Osteoblast (primary cell): ENCODE results near the gene PTPRN2. TPM values are rescaled to one million over a fixed set of nuclear protein-coding genes. Genes with fewer than 3 reads are reported as not detected.
"Not testable (repeated sequence)": the region's sequence is repeated elsewhere in the genome, so short reads cannot be mapped to it uniquely, and the experiment has no call there.

Source experiments
- DNase-seq: peaks from one replicate; pipeline ENCODE4 v3.0.0; 2011; ENCODE audit warnings: low spot score, mixed read lengths; ENCODE audit not compliant: insufficient read length; ENCODE audit errors: missing footprints
- H2AFZ ChIP-seq: 2 replicates; pipeline ENCODE4 v1.6.0; 2011; ENCODE audit warnings: mild to moderate bottlenecking, low read length
- H3K27ac ChIP-seq: 2 replicates; pipeline ENCODE4 v1.5.1; 2011; ENCODE audit warnings: mild to moderate bottlenecking, low read depth, low read length, moderate library complexity
- H3K27me3 ChIP-seq: 2 replicates; pipeline ENCODE4 v1.6.0; 2012; ENCODE audit warnings: mild to moderate bottlenecking, control low read depth, inconsistent platforms, low read length, moderate library complexity; ENCODE audit not compliant: insufficient read depth
- H3K36me3 ChIP-seq: 2 replicates; pipeline ENCODE4 v1.5.1; 2011; ENCODE audit warnings: mild to moderate bottlenecking, low read length, control low read depth, moderate library complexity; ENCODE audit not compliant: insufficient read depth
- H3K4me1 ChIP-seq: 2 replicates; pipeline ENCODE4 v1.5.1; 2011; ENCODE audit warnings: mild to moderate bottlenecking, low read length, control low read depth, moderate library complexity; ENCODE audit not compliant: insufficient read depth
- H3K4me2 ChIP-seq: 2 replicates; pipeline ENCODE4 v1.6.0; 2011; ENCODE audit warnings: mild to moderate bottlenecking, low read length; ENCODE audit not compliant: insufficient read depth
- H3K4me3 ChIP-seq: fragments of 200-600 bp; sonication (generic); 3 replicates; pipeline ENCODE4 v1.5.1; 2012; ENCODE audit warnings: mild to moderate bottlenecking, low read length, inconsistent platforms; ENCODE audit not compliant: insufficient read depth
- H3K79me2 ChIP-seq: 2 replicates; pipeline ENCODE4 v1.6.0; 2012; ENCODE audit warnings: mild to moderate bottlenecking, low read length, control low read depth, inconsistent platforms; ENCODE audit not compliant: insufficient read depth
- H3K9me3 ChIP-seq: 2 replicates; pipeline ENCODE4 v1.5.1; 2011; ENCODE audit warnings: low read depth, low read length, control low read depth
- H4K20me1 ChIP-seq: 2 replicates; pipeline ENCODE4 v1.6.0; 2012; ENCODE audit warnings: mild to moderate bottlenecking, low read length, control low read depth; ENCODE audit not compliant: insufficient read depth
- CTCF ChIP-seq: IDR thresholded peaks from 2 replicates; pipeline ENCODE4 v1.5.1; 2011; ENCODE audit warnings: mild to moderate bottlenecking, low read depth, low read length, moderate library complexity; ENCODE audit errors: extremely low read depth
- total RNA-seq: library from RNA; depleted of rRNA; stranded (reverse); fragments of >200 nt; gene quantifications from 2 replicates; pipeline ENCODE4 v1.2.3, GENCODE V29; 2012

PTPRN2 gene
- total RNA-seq, 1 donor = 0.36 TPM

GRCh38 chr7:157896774-157897555 is 690.7 kb downstream of the PTPRN2 start:
- Histone ChIP-seq H3K27me3 (no peaks in the 10 kb centered on the region), H3K79me2 (no peaks in the 10 kb centered on the region), H3K4me2 (no peak overlapping the region), H3K4me3 (no peak overlapping the region), H2AFZ (no peak overlapping the region), H3K4me1 (no peaks in the 10 kb centered on the region), H3K9me3 (no peaks in the 10 kb centered on the region), H3K36me3 (no peaks in the 10 kb centered on the region), H3K27ac (no peak overlapping the region), H4K20me1 (no peaks in the 10 kb centered on the region)
- DNase-seq = peak; percentile 68
- TF ChIP-seq CTCF = no peak

- not testable (repeated sequence) for H3K27ac ChIP-seq, H3K4me1 ChIP-seq, H3K79me2 ChIP-seq, H3K9me3 ChIP-seq, H3K27me3 ChIP-seq, DNase-seq, H2AFZ ChIP-seq, H4K20me1 ChIP-seq, H3K4me3 ChIP-seq, H3K4me2 ChIP-seq, H3K36me3 ChIP-seq
Observed at GRCh38 chr7:157896376-157896675, 691.3 kb downstream of the PTPRN2 start.

- H2AFZ ChIP-seq = no peak overlapping the region
- H3K36me3 ChIP-seq = no peaks in the 10 kb centered on the region
- no peak for DNase-seq
- H4K20me1 ChIP-seq = no peaks in the 10 kb centered on the region
- no peak overlapping the region for H3K4me3 ChIP-seq
- H3K4me1 ChIP-seq = no peaks in the 10 kb centered on the region
- TF ChIP-seq CTCF = no peak
- no peaks in the 10 kb centered on the region for H3K27me3 ChIP-seq
- no peaks in the 10 kb centered on the region for H3K79me2 ChIP-seq
- H3K9me3 ChIP-seq = no peaks in the 10 kb centered on the region
- no peak overlapping the region for H3K4me2 ChIP-seq
- no peak overlapping the region for H3K27ac ChIP-seq
Observed at GRCh38 chr7:157895520-157896375, 691.9 kb downstream of the PTPRN2 start.

GRCh38 chr7:157895098-157895497 is 692.5 kb downstream of the PTPRN2 start:
- not testable (repeated sequence) for DNase-seq, H3K4me1 ChIP-seq, H3K4me2 ChIP-seq, H2AFZ ChIP-seq, H3K4me3 ChIP-seq, H3K9me3 ChIP-seq, H3K27me3 ChIP-seq, H4K20me1 ChIP-seq, H3K36me3 ChIP-seq, H3K79me2 ChIP-seq, H3K27ac ChIP-seq

- Histone ChIP-seq H4K20me1 (no peaks in the 10 kb centered on the region), H3K36me3 (no peaks in the 10 kb centered on the region), H2AFZ (no peak overlapping the region), H3K4me1 (no peaks in the 10 kb centered on the region), H3K4me2 (no peak overlapping the region), H3K27me3 (no peaks in the 10 kb centered on the region), H3K4me3 (no peak overlapping the region), H3K9me3 (no peaks in the 10 kb centered on the region), H3K79me2 (no peaks in the 10 kb centered on the region), H3K27ac (no peak overlapping the region)
- DNase-seq = peak; percentile 27
- TF ChIP-seq CTCF = no peak
Observed at GRCh38 chr7:157893535-157894044, 694.0 kb downstream of the PTPRN2 start.
